HepG2 (cell line): Measurements from ENCODE around the gene DPPA4. TPM values are rescaled to one million over a fixed set of nuclear protein-coding genes. Genes with fewer than 3 reads are reported as not detected.

ENCODE experiments used
- ATAC-seq: fragments of 200-7000 bp; cut with Tn5 transposase; 3 replicates; pipeline ENCODE4 v1.9.1; 2020; ENCODE audit warnings: mild to moderate bottlenecking, moderate library complexity
- BruUV-seq: library from RNA; stranded (reverse); fragments of 400-500 nt; replicated peaks from 2 replicates; lab custom pipeline; 2021; lab: Mats Ljungman, UMichigan
- CTCF ChIA-PET: fragments of 300-600 bp; formaldehyde crosslinking; extraction: SDS; loops from one replicate; lab custom pipeline; 2021; ENCODE audit warnings: low total read pairs, inconsistent platforms, low intra/inter-chr PET ratio; lab: Yijun Ruan, JAX
- POLR2A ChIA-PET: fragments of 350-600 bp; sonication (Branson Sonifier 250); formaldehyde crosslinking; loops from one replicate; lab custom pipeline; 2020; ENCODE audit warnings: antibody characterized with exemption, inconsistent platforms; lab: Yijun Ruan, JAX
- DNase-seq: peaks from one replicate; pipeline ENCODE4 v3.0.0-alpha.2; 2015; ENCODE audit warnings: low spot score
- FAIRE-seq: peaks from 3 replicates; lab custom pipeline; 2011; peaks lifted over from hg19 to GRCh38; lab: Jason Lieb, UNC
- H2AFZ ChIP-seq: one replicate; pipeline ENCODE4 v1.6.1; 2011; ENCODE audit warnings: low read length, inconsistent platforms
- H3K27ac ChIP-seq: fragments of 300-600 bp; 3 replicates; pipeline ENCODE4 v1.8.0; 2011; ENCODE audit warnings: mixed run types, mild to moderate bottlenecking, mixed read lengths, low read length, inconsistent platforms; ENCODE audit not compliant: insufficient read depth; ENCODE audit errors: extremely low read length
- H3K27me3 ChIP-seq, 2 experiments: fragments of 200-600 bp in 1 of 2; 2 replicates in 1 of 2; 3 replicates in 1 of 2; pipeline versions ENCODE4 v1.6.0 to v1.8.0; 2011; ENCODE audit warnings: low read length in 2 of 2, mild to moderate bottlenecking in 2 of 2, moderate library complexity in 2 of 2, inconsistent platforms in 1 of 2; ENCODE audit not compliant: insufficient read depth in 2 of 2, control insufficient read depth in 1 of 2
- H3K36me3 ChIP-seq, 2 experiments: fragments of 200-600 bp in 1 of 2; replicated peaks in 1 of 2; 2 replicates in 1 of 2; 3 replicates in 1 of 2; pipeline versions ENCODE4 v1.5.1 to v1.8.0; 2011; ENCODE audit warnings: low read length in 2 of 2, inconsistent platforms in 1 of 2; ENCODE audit not compliant: insufficient read depth in 2 of 2, control insufficient read depth in 1 of 2
- H3K4me1 ChIP-seq: 2 replicates; pipeline ENCODE4 v1.5.1; 2012; ENCODE audit warnings: low read length, inconsistent platforms; ENCODE audit not compliant: insufficient read depth
- H3K4me2 ChIP-seq: 2 replicates; pipeline ENCODE4 v1.6.0; 2011; ENCODE audit warnings: low read depth, low read length, inconsistent platforms
- H3K4me3 ChIP-seq, 3 experiments: fragments of 200-600 bp in 1 of 3; sonication (generic), shearing (Covaris generic) in 1 of 3; replicated peaks in 1 of 3; 2 replicates each; pipeline ENCODE4 v1.5.1; 2011 to 2016; ENCODE audit warnings: low read length in 3 of 3, inconsistent platforms in 2 of 3, low read depth in 2 of 3, mild to moderate bottlenecking in 2 of 3, control low read depth in 1 of 3, mixed read lengths in 1 of 3; ENCODE audit not compliant: insufficient read depth in 1 of 3
- H3K79me2 ChIP-seq: one replicate; pipeline ENCODE4 v1.6.1; 2011; ENCODE audit warnings: low read length, inconsistent platforms; ENCODE audit not compliant: insufficient read depth
- H3K9ac ChIP-seq: 2 replicates; pipeline ENCODE4 v1.6.0; 2011; ENCODE audit warnings: mild to moderate bottlenecking, low read depth, low read length, inconsistent platforms; ENCODE audit not compliant: insufficient read depth
- H3K9me3 ChIP-seq: 2 replicates; pipeline ENCODE4 v1.5.1; 2012; ENCODE audit warnings: mild to moderate bottlenecking, low read length
- H4K20me1 ChIP-seq: 2 replicates; pipeline ENCODE4 v1.6.0; 2011; ENCODE audit warnings: inconsistent platforms, mild to moderate bottlenecking, low read length, moderate library complexity; ENCODE audit not compliant: insufficient read depth
- AHR ChIP-seq: IDR thresholded peaks from 2 replicates; pipeline ENCODE4 v1.6.1; 2018; ENCODE audit warnings: missing genetic modification reagents, missing compliant biosample characterization
- FOXK1 ChIP-seq: sonication (generic); formaldehyde crosslinking; IDR thresholded peaks from 2 replicates; pipeline ENCODE4 v1.4.0; 2020; ENCODE audit warnings: low read depth, missing genetic modification reagents, borderline replicate concordance
- KMT2B ChIP-seq: IDR thresholded peaks from 2 replicates; pipeline ENCODE4 v1.6.1; 2016; ENCODE audit warnings: missing genetic modification reagents, missing compliant biosample characterization
- MAFF ChIP-seq: IDR thresholded peaks from 2 replicates; pipeline ENCODE4 v1.6.1; 2011; ENCODE audit warnings: low read depth, low read length, improper control_type of control experiment
- NFE2L1 ChIP-seq: sonication (generic); formaldehyde crosslinking; IDR thresholded peaks from 2 replicates; pipeline ENCODE4 v1.4.0; 2020; ENCODE audit warnings: missing genetic modification reagents, mild to moderate bottlenecking, borderline replicate concordance
- NFYB ChIP-seq: sonication (generic); formaldehyde crosslinking; IDR thresholded peaks from 2 replicates; pipeline ENCODE4 v1.4.0; 2020; ENCODE audit warnings: missing genetic modification reagents
- PAF1 ChIP-seq: IDR thresholded peaks from 2 replicates; pipeline ENCODE4 v1.6.1; 2016; ENCODE audit warnings: missing genetic modification reagents, missing compliant biosample characterization
- PHF21A ChIP-seq: sonication (generic); formaldehyde crosslinking; IDR thresholded peaks from 2 replicates; pipeline ENCODE4 v1.5.0; 2020; ENCODE audit warnings: mild to moderate bottlenecking, missing genetic modification reagents
- PRDM10 ChIP-seq: sonication (generic); formaldehyde crosslinking; IDR thresholded peaks from 2 replicates; pipeline ENCODE4 v1.4.0; 2020; ENCODE audit warnings: low read depth, missing genetic modification reagents
- ZBTB46 ChIP-seq: sonication (generic); formaldehyde crosslinking; IDR thresholded peaks from 2 replicates; pipeline ENCODE4 v1.4.0; 2020; ENCODE audit warnings: mild to moderate bottlenecking, missing genetic modification reagents, borderline replicate concordance
- ZNF138 ChIP-seq: sonication (generic); formaldehyde crosslinking; IDR thresholded peaks from 2 replicates; pipeline ENCODE4 v1.5.0; 2020; ENCODE audit warnings: mild to moderate bottlenecking, low read depth, missing genetic modification reagents
- ZNF468 ChIP-seq: sonication (generic); formaldehyde crosslinking; IDR thresholded peaks from 2 replicates; pipeline ENCODE4 v1.8.0; 2022; ENCODE audit warnings: mild to moderate bottlenecking, moderate library complexity, missing genetic modification reagents
- in situ Hi-C: cut with HindIII; loops from 2 replicates; pipeline ENCODE4 v1.10.0; 2017; ENCODE audit warnings: low pct_unique_long_range_greater_than_20kb; ENCODE audit not compliant: extremely low pct_ligation_motif_present
- intact Hi-C: fragments of 100-400 bp; cut with micrococcal nuclease; formaldehyde crosslinking; loops from one replicate; pipeline ENCODE4 v1.10.0; 2022; ENCODE audit not compliant: unreplicated experiment
- polyA plus RNA-seq, 8 experiments: library from polyadenylated mRNA; depleted of rRNA in 3 of 8; stranded (reverse) in 7 of 8; unstranded in 1 of 8; fragments of >200 nt; fragmentation: Illumina TruSeq in 4 of 8; extraction: Trizol in 4 of 8; gene quantifications; 2 replicates each; pipeline versions ENCODE4 v1.2.1 to v1.2.3, GENCODE V29; 2011 to 2016; ENCODE audit warnings: low read depth in 4 of 8, missing spikeins in 1 of 8, mixed read lengths in 1 of 8; ENCODE audit not compliant: insufficient read depth in 1 of 8
- total RNA-seq, 5 experiments: library from RNA; depleted of rRNA; stranded (reverse); fragments of >200 nt; fragmentation: Illumina TruSeq; extraction: Trizol; gene quantifications; 2 replicates each; pipeline ENCODE4 v1.2.3, GENCODE V29; 2016; ENCODE audit warnings: low read depth in 1 of 5
- TF ChIP-seq, protein P1 (sequence below): sonication (generic); formaldehyde crosslinking; conservative IDR thresholded peaks from 2 replicates; pipeline ENCODE4 v1.8.0; 2022; ENCODE audit warnings: low read depth, missing genetic modification reagents
- TF ChIP-seq, protein P2 (sequence below): sonication (generic); formaldehyde crosslinking; conservative IDR thresholded peaks from 2 replicates; pipeline ENCODE4 v1.5.0; 2020; ENCODE audit warnings: missing genetic modification reagents
- TF ChIP-seq, protein P3 (sequence below): sonication (generic); formaldehyde crosslinking; IDR thresholded peaks from 2 replicates; pipeline ENCODE4 v1.4.0; 2020; ENCODE audit warnings: mild to moderate bottlenecking, missing genetic modification reagents

Gene DPPA4
- total and polyA plus RNA-seq, 2 of the 13 experiments (the other 11 are each of a cell fraction or from before 2014, with no cell fraction given), result not detected

- no peak for FAIRE-seq
- BruUV-seq, result no TSS peak
- Histone ChIP-seq H4K20me1 (no peaks in the 10 kb centered on the region), H3K79me2 (no peaks in the 10 kb centered on the region), H3K36me3 (no peaks in the 10 kb centered on the region), H3K4me3 (no peak overlapping the region), H3K27ac (no peak overlapping the region), H3K9me3 (no peaks in the 10 kb centered on the region), H2AFZ (no peak overlapping the region), H3K4me2 (no peak overlapping the region), H3K9ac (no peak overlapping the region), H3K27me3 (no peaks in the 10 kb centered on the region), H3K4me1 (0 out of 2 replicates have a peak, but pooled peaks cover 7% of the 10 kb centered on the region)
- intact Hi-C loops (no loop called here), in situ Hi-C loops (no loop called here)
- no peak for ATAC-seq
- DNase-seq, result no peak
- POLR2A ChIA-PET, result no interaction called here
- CTCF ChIA-PET, result no interaction called here
- no peak for TF ChIP-seq PAF1
- TF ChIP-seq NFYB (CRISPR knock-in tag), result no peak
- TF ChIP-seq ZNF468 (CRISPR knock-in tag), result no peak
- TF ChIP-seq, protein P1, sequence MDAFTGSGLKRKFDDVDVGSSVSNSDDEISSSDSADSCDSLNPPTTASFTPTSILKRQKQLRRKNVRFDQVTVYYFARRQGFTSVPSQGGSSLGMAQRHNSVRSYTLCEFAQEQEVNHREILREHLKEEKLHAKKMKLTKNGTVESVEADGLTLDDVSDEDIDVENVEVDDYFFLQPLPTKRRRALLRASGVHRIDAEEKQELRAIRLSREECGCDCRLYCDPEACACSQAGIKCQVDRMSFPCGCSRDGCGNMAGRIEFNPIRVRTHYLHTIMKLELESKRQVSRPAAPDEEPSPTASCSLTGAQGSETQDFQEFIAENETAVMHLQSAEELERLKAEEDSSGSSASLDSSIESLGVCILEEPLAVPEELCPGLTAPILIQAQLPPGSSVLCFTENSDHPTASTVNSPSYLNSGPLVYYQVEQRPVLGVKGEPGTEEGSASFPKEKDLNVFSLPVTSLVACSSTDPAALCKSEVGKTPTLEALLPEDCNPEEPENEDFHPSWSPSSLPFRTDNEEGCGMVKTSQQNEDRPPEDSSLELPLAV (CRISPR knock-in tag), result no peak
- no peak for TF ChIP-seq FOXK1 (CRISPR knock-in tag)
- TF ChIP-seq, protein P2, sequence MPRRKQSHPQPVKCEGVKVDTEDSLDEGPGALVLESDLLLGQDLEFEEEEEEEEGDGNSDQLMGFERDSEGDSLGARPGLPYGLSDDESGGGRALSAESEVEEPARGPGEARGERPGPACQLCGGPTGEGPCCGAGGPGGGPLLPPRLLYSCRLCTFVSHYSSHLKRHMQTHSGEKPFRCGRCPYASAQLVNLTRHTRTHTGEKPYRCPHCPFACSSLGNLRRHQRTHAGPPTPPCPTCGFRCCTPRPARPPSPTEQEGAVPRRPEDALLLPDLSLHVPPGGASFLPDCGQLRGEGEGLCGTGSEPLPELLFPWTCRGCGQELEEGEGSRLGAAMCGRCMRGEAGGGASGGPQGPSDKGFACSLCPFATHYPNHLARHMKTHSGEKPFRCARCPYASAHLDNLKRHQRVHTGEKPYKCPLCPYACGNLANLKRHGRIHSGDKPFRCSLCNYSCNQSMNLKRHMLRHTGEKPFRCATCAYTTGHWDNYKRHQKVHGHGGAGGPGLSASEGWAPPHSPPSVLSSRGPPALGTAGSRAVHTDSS (CRISPR knock-in tag), result no peak
- TF ChIP-seq MAFF, result no peak
- no peak for TF ChIP-seq PHF21A (CRISPR knock-in tag)
- TF ChIP-seq KMT2B, result no peak
- TF ChIP-seq AHR, result no peak
- TF ChIP-seq, protein P3, sequence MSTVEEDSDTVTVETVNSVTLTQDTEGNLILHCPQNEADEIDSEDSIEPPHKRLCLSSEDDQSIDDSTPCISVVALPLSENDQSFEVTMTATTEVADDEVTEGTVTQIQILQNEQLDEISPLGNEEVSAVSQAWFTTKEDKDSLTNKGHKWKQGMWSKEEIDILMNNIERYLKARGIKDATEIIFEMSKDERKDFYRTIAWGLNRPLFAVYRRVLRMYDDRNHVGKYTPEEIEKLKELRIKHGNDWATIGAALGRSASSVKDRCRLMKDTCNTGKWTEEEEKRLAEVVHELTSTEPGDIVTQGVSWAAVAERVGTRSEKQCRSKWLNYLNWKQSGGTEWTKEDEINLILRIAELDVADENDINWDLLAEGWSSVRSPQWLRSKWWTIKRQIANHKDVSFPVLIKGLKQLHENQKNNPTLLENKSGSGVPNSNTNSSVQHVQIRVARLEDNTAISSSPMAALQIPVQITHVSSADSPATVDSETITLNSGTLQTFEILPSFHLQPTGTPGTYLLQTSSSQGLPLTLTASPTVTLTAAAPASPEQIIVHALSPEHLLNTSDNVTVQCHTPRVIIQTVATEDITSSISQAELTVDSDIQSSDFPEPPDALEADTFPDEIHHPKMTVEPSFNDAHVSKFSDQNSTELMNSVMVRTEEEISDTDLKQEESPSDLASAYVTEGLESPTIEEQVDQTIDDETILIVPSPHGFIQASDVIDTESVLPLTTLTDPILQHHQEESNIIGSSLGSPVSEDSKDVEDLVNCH (CRISPR knock-in tag), result no peak
- no peak for TF ChIP-seq ZBTB46 (CRISPR knock-in tag)
- no peak for TF ChIP-seq ZNF138 (CRISPR knock-in tag)
- no peak for TF ChIP-seq PRDM10 (CRISPR knock-in tag)
- TF ChIP-seq NFE2L1 (CRISPR knock-in tag), result no peak
These were observed 26.3 kb upstream of the DPPA4 start for GRCh38 chr3:109363634-109364033.
